H9 (cell line): ENCODE results near the gene BEND7. TPM values are rescaled to one million over a fixed set of nuclear protein-coding genes. Genes with fewer than 3 reads are reported as not detected.

Experiments used
- DNase-seq: peaks from one replicate; pipeline ENCODE4 v3.0.0-alpha.2; 2017
- H2AFZ ChIP-seq: one replicate; pipeline ENCODE4 v1.6.1; 2013; ENCODE audit warnings: mild to moderate bottlenecking, low read length, control low read depth, moderate library complexity
- H2AK5ac ChIP-seq: 2 replicates; pipeline ENCODE4 v1.6.1; 2013; ENCODE audit warnings: low read length, control low read depth, mixed read lengths; ENCODE audit not compliant: insufficient read length
- H2BK120ac ChIP-seq: one replicate; pipeline ENCODE4 v1.6.1; 2013; ENCODE audit warnings: low read depth, mild to moderate bottlenecking, low read length, control low read depth, inconsistent platforms; ENCODE audit not compliant: poor library complexity, severe bottlenecking
- H2BK12ac ChIP-seq: 2 replicates; pipeline ENCODE4 v1.6.1; 2013; ENCODE audit warnings: low read length, control low read depth, mixed read lengths, low read depth; ENCODE audit not compliant: insufficient read length
- H2BK15ac ChIP-seq: 2 replicates; pipeline ENCODE4 v1.6.1; 2013; ENCODE audit warnings: low read depth, low read length, control low read depth
- H2BK20ac ChIP-seq: one replicate; pipeline ENCODE4 v1.6.1; 2013; ENCODE audit warnings: low read depth, mild to moderate bottlenecking, low read length, control low read depth, inconsistent platforms; ENCODE audit not compliant: poor library complexity, severe bottlenecking
- H2BK5ac ChIP-seq: 2 replicates; pipeline ENCODE4 v1.6.1; 2013; ENCODE audit warnings: low read length, control low read depth, mixed read lengths; ENCODE audit not compliant: insufficient read length
- H3K14ac ChIP-seq: 2 replicates; pipeline ENCODE4 v1.6.1; 2013; ENCODE audit warnings: low read length, control low read depth; ENCODE audit not compliant: insufficient read depth
- H3K18ac ChIP-seq: 2 replicates; pipeline ENCODE4 v1.6.1; 2013; ENCODE audit warnings: low read depth, mild to moderate bottlenecking, mixed read lengths, low read length, control low read depth; ENCODE audit not compliant: insufficient read length
- H3K23ac ChIP-seq: 2 replicates; pipeline ENCODE4 v1.6.1; 2013; ENCODE audit warnings: low read length, control low read depth, mixed read lengths, low read depth; ENCODE audit not compliant: insufficient read length
- H3K23me2 ChIP-seq: 2 replicates; pipeline ENCODE4 v1.6.1; 2013; ENCODE audit warnings: low read depth, mild to moderate bottlenecking, mixed read lengths, low read length, control low read depth; ENCODE audit not compliant: insufficient read length, poor library complexity, severe bottlenecking
- H3K27ac ChIP-seq: 2 replicates; pipeline ENCODE4 v1.5.1; 2013; ENCODE audit warnings: low read length, control low read depth, mixed read lengths, low read depth; ENCODE audit not compliant: insufficient read length
- H3K27me3 ChIP-seq: 2 replicates; pipeline ENCODE4 v1.6.1; 2013; ENCODE audit warnings: low read length, control low read depth, inconsistent platforms; ENCODE audit not compliant: insufficient read depth
- H3K4ac ChIP-seq: 2 replicates; pipeline ENCODE4 v1.6.1; 2013; ENCODE audit warnings: low read depth, mild to moderate bottlenecking, control low read depth, inconsistent platforms, low read length, moderate library complexity
- H3K4me1 ChIP-seq: 2 replicates; pipeline ENCODE4 v1.6.1; 2013; ENCODE audit warnings: low read length, control low read depth, inconsistent platforms; ENCODE audit not compliant: insufficient read depth
- H3K4me2 ChIP-seq: 2 replicates; pipeline ENCODE4 v1.6.1; 2013; ENCODE audit warnings: low read length, control low read depth, mixed read lengths; ENCODE audit not compliant: insufficient read length, insufficient read depth
- H3K56ac ChIP-seq: 2 replicates; pipeline ENCODE4 v1.6.1; 2013; ENCODE audit warnings: low read depth, mild to moderate bottlenecking, mixed read lengths, low read length, control low read depth; ENCODE audit not compliant: insufficient read length
- H3K79me1 ChIP-seq: 2 replicates; pipeline ENCODE4 v1.6.1; 2013; ENCODE audit warnings: low read depth, mild to moderate bottlenecking, moderate library complexity, low read length, control low read depth, inconsistent platforms; ENCODE audit not compliant: insufficient read depth, poor library complexity, severe bottlenecking
- H3K79me2 ChIP-seq: 2 replicates; pipeline ENCODE4 v1.6.1; 2013; ENCODE audit warnings: low read length, control low read depth, inconsistent platforms; ENCODE audit not compliant: insufficient read depth
- H3K9ac ChIP-seq: 2 replicates; pipeline ENCODE4 v1.6.1; 2013; ENCODE audit warnings: low read length, control low read depth, mixed read lengths; ENCODE audit not compliant: insufficient read length; ENCODE audit errors: extremely low read depth
- H3K9me3 ChIP-seq: one replicate; pipeline ENCODE4 v1.6.1; 2013; ENCODE audit warnings: low read depth, low read length, inconsistent platforms; ENCODE audit not compliant: control insufficient read depth
- H3T11ph ChIP-seq: one replicate; pipeline ENCODE4 v1.6.1; 2013; ENCODE audit warnings: mild to moderate bottlenecking, low read length, control low read depth, inconsistent platforms
- H4K20me1 ChIP-seq: one replicate; pipeline ENCODE4 v1.6.1; 2013; ENCODE audit not compliant: control insufficient read depth, insufficient read length, insufficient read depth
- H4K5ac ChIP-seq: 2 replicates; pipeline ENCODE4 v1.6.1; 2013; ENCODE audit warnings: low read depth, mild to moderate bottlenecking, mixed read lengths, low read length, control low read depth; ENCODE audit not compliant: insufficient read length
- H4K8ac ChIP-seq: replicated peaks from 2 replicates; pipeline ENCODE4 v1.6.1; 2013; ENCODE audit warnings: low read length, control low read depth, mixed read lengths, low read depth; ENCODE audit not compliant: insufficient read length
- H4K91ac ChIP-seq: 2 replicates; pipeline ENCODE4 v1.6.1; 2013; ENCODE audit warnings: low read depth, mild to moderate bottlenecking, moderate library complexity, mixed read lengths, low read length, control low read depth; ENCODE audit not compliant: insufficient read length
- H3K27ac Mint-ChIP-seq, 3 experiments: 2 replicates in 2 of 3; 3 replicates in 1 of 3; pipeline ENCODE4 v1.8.0; 2020 to 2021; ENCODE audit warnings: mixed read lengths in 3 of 3, mild to moderate bottlenecking in 1 of 3, moderate library complexity in 1 of 3
- H3K27me3 Mint-ChIP-seq: 2 replicates; pipeline ENCODE4 v1.8.0; 2021; ENCODE audit warnings: low read depth, mild to moderate bottlenecking, moderate library complexity, mixed read lengths
- H3K36me3 Mint-ChIP-seq, 3 experiments: 2 replicates in 2 of 3; 3 replicates in 1 of 3; pipeline ENCODE4 v1.8.0; 2020 to 2021; ENCODE audit warnings: low read depth in 3 of 3, mixed read lengths in 3 of 3; ENCODE audit not compliant: insufficient read depth in 1 of 3
- H3K4me1 Mint-ChIP-seq, 2 experiments: 2 replicates each; pipeline ENCODE4 v1.8.0; 2020; ENCODE audit warnings: mixed read lengths in 2 of 2
- H3K4me3 Mint-ChIP-seq, 2 experiments: 2 replicates in 1 of 2; 3 replicates in 1 of 2; pipeline ENCODE4 v1.8.0; 2020 to 2021; ENCODE audit warnings: mild to moderate bottlenecking in 2 of 2, mixed read lengths in 2 of 2, moderate library complexity in 1 of 2
- H3K9me3 Mint-ChIP-seq, 2 experiments: 2 replicates in 1 of 2; 3 replicates in 1 of 2; pipeline ENCODE4 v1.8.0; 2020; ENCODE audit warnings: mild to moderate bottlenecking in 2 of 2, mixed read lengths in 2 of 2, moderate library complexity in 1 of 2
- WGBS: extraction: QIAGEN DNeasy Blood & Tissue Kit; methylation state at CpG from one replicate; pipeline ENCODE4 v1.1.7; 2013; ENCODE audit warnings: missing lambda C conversion rate, low lambda C conversion rate, mixed read lengths; ENCODE audit not compliant: insufficient read length; ENCODE audit errors: extremely low coverage; 5-methylcytosine and 5-hydroxymethylcytosine counted together
- total RNA-seq: library from RNA; stranded (reverse); gene quantifications from 2 replicates; pipeline ENCODE4 v1.2.1, GENCODE V29; 2021
- TF ChIP-seq, protein P1 (sequence below): fragments of 200-600 bp; sonication (generic); conservative IDR thresholded peaks from 3 replicates; pipeline ENCODE4 v1.8.0; 2021; ENCODE audit warnings: antibody characterized with exemption, mild to moderate bottlenecking

BEND7 gene
- total RNA-seq, 1 experiment from 2014 or later = 17.7 TPM

DNA sequence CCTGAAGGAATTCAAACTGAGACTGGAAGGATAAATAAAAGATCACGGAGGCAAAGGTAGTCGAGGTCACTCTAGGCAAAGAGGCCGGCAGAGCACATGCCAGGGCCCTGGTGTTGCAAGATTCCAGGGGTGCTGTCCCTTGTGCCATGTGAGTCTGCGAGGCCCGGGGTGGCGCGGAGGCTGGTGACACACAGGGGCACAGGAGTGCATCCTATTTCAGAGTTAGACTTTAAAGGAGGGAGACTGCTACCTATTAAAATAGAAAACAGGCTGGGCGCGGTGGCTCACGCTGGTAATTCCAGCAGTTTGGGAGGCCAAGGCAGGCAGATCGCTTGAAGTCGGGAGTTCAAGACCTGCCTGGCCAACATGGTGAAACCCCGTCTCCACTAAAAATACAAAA lies 12.6 kb downstream of the BEND7 start:
- peaks cover 10 to 12% of the 10 kb centered on the region in 2 experiments for H3K4me1 Mint-ChIP-seq
- no peak overlapping the region for H3T11ph ChIP-seq
- no peaks in the 10 kb centered on the region for H3K9me3 Mint-ChIP-seq
- H3K9me3 ChIP-seq = no peaks in the 10 kb centered on the region
- H3K56ac ChIP-seq = no peak overlapping the region
- no peak overlapping the region for H3K4me2 ChIP-seq
- no peak overlapping the region for H2BK5ac ChIP-seq
- H3K4me3 Mint-ChIP-seq = no peak overlapping the region
- H3K23ac ChIP-seq = no peak overlapping the region
- H2BK120ac ChIP-seq = no peak overlapping the region
- H2AFZ ChIP-seq = no peak overlapping the region
- TF ChIP-seq, protein P1, sequence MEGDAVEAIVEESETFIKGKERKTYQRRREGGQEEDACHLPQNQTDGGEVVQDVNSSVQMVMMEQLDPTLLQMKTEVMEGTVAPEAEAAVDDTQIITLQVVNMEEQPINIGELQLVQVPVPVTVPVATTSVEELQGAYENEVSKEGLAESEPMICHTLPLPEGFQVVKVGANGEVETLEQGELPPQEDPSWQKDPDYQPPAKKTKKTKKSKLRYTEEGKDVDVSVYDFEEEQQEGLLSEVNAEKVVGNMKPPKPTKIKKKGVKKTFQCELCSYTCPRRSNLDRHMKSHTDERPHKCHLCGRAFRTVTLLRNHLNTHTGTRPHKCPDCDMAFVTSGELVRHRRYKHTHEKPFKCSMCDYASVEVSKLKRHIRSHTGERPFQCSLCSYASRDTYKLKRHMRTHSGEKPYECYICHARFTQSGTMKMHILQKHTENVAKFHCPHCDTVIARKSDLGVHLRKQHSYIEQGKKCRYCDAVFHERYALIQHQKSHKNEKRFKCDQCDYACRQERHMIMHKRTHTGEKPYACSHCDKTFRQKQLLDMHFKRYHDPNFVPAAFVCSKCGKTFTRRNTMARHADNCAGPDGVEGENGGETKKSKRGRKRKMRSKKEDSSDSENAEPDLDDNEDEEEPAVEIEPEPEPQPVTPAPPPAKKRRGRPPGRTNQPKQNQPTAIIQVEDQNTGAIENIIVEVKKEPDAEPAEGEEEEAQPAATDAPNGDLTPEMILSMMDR = no peak
- no peaks in the 10 kb centered on the region for H3K27me3 Mint-ChIP-seq
- H2BK15ac ChIP-seq = no peak overlapping the region
- no peak overlapping the region for H3K4ac ChIP-seq
- WGBS = no CpG with 5 or more reads among the region's 13 CpGs
- H3K9ac ChIP-seq = no peak overlapping the region
- H3K36me3 Mint-ChIP-seq = no peaks in the 10 kb centered on the region
- H4K5ac ChIP-seq = no peak overlapping the region
- no peak for DNase-seq
- H3K27ac Mint-ChIP-seq = no peak overlapping the region
- no peak overlapping the region for H3K18ac ChIP-seq
- H2BK20ac ChIP-seq = no peak overlapping the region
- no peak overlapping the region for H3K14ac ChIP-seq
- H3K79me1 ChIP-seq = no peaks in the 10 kb centered on the region
- H3K27me3 ChIP-seq = no peaks in the 10 kb centered on the region
- H4K8ac ChIP-seq = no peak overlapping the region
- H3K4me1 ChIP-seq = no peaks in the 10 kb centered on the region
- H4K91ac ChIP-seq = no peak overlapping the region
- no peaks in the 10 kb centered on the region for H3K79me2 ChIP-seq
- no peak overlapping the region for H2AK5ac ChIP-seq
- H4K20me1 ChIP-seq = peaks cover 2% of the 10 kb centered on the region
- H3K23me2 ChIP-seq = no peaks in the 10 kb centered on the region
- no peak overlapping the region for H2BK12ac ChIP-seq
- H3K27ac ChIP-seq = no peak overlapping the region
